Activated T-cell treated with anti-CD3 and anti-CD28 coated beads for 1 hour (primary cell): Measurements from ENCODE around the gene MIF.
"Not testable (repeated sequence)": the region's sequence is repeated elsewhere in the genome, so short reads cannot be mapped to it uniquely, and the experiment has no call there.

ENCODE experiments used
- DNase-seq: peaks from one replicate; pipeline ENCODE4 v3.0.0-alpha.2; 2020; ENCODE audit warnings: low read depth

Gene MIF

GRCh38 chr22:23893945-23894709 is at the start of gene MIF:
TSS of gene MIF (plus strand) at chr22:23894383. CDS start at chr22:23894475, 92 bp downstream.
- DNase-seq = peak; percentile 90

- no peak for DNase-seq
Measured at GRCh38 chr22:23844739-23845202, 49.4 kb upstream of the MIF start.

DNA sequence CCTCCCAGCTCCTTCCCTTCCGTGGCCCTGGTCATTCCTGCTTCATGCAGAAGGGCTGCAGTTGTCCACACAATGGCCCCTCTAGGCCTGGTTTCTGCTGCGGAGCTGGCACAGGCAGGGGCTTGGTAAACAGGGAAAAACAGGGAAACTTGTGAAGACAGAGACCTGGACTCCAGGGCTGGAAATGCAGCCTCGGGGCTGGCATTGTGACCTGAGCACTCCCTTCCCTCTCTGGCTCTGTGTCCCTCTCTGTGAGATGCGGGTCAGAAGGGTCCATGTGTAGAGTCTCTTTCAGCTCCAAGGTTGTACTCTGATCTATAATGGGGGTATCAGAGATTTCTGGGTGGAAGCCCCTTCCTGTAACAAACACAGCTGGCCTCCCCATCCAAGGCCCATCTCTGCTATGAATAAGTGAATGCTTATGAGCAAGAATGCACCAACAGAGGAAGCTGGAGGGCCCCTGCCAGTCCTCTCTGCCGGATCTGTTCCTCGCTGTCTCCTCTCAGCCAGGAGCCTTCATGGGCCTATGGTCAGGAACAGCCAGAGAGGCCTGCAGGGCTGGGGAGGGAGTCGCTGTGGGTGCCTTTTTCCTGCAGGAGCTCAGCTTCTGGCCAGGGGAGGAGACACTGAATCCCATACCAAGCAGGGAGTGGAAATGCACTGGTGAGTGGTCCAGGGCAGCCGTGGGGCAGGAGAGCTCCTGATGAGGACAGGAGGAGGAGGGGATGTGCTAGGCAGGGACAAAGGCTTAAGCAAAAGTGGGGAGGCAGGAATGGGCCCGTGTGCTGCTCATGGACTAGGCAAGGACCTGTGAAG is 48.7 kb upstream of the MIF start:
- no peak for DNase-seq

DNA sequence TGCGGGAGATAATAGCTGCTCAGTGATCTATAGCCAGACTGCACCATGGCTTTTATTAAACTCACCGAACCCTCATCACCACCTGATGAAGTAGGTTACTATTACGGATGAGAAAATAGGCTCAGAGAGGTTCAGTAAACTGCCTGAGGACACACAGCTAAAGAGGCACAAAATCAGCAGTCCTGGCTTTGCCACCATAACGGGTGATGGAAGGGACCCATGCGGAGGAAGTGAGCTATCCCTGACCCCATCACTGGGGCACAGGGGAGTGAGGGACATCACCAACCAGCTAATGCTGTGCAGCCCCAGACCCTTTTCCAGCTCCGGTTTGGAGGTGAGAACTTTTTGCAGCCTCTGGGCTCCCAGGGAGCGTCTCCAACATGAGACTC is 48.1 kb upstream of the MIF start:
- no peak for DNase-seq

- no peak for DNase-seq
Measured at GRCh38 chr22:23847310-23847920, 46.8 kb upstream of the MIF start.

DNA sequence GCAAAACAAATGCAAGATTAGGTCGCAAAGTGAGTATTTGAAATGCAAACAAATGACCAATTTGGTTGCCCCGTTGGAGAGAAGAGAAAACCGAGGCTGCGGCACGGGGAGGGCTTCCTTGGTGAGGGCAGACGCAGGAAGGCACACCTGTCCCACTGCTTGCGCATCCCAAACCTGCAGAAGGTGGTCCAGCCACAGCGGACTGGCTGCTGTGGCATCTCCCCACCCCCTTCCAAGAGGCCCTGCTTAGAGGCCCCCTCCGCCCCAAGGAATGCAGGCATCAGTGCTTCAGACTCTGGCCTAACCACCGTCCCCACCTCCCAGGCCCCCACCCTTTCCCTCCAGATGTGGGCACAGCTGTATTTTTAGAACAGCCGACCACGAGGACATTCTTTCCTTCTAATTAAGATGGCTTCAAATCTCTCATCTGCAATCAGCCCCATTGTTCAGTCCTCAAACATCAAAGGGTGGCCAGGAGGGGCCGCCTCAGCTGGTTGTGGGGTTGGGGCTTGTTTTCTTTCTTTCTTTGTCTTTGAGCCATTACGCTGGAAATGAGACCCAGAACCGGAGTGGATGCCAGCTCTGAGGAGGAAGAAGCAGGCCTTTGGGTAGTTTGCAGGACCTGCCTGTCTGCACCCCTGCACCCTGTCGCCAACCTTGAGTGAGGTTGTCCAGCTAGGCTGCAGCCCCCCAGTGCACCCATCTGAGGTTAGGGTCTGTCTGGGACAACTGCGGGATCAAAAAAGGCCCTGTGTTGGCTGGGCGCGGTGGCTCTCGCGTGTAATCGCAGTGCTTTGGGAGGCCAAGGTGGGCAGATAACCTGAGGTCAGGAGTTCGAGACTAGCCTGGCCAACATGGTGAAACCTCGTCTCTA is 46.0 kb upstream of the MIF start:
- DNase-seq = no peak

DNA sequence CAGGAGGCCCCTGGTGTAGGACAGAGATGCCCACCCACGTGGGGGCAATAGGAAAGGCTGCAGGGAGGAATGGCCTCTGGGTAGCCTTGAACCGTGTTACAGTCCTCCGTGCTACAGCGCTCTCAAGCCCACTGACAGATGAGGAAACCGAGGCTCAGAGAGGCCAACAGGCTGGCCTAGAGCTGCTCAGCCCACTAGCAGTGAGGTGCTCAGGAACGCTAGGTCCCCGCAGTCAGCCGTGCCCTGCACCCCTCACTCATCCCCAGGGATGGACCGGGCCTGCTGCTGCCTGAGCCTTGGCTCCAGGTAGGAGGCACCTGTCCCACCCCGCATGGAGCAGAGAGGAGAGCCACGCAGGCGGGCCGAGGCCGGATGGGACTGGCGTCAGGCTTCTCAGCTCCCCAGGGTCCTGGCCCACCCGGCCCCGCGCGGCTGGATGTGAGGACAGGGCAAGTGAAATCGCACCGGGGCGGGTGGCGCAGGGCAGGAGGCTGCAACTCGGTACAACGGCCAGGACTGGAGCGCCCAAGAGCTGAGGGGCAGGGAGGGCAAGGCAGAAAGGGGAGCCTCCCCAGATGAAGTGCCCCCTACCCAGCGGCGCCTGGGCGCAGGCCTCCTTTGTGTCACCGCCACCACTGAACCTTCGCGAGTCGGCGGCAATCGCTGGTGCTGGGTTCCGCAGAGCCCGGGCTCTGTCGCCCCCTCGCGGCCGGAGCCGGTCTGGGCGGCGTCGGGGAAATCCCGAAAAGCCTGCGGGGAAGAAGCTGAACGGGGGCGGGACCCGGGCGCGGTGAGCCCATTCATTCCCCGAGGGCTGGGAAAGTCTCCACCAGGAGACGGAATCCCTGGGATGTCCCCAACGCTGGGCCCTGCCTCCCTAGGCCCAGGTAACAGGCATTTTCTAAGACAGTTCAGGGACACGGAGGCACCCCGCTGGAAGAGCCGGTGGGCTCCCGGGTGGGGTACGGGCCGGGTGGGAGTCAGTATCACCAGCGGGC is 44.9 kb upstream of the MIF start:
- DNase-seq = peak; percentile 81

- DNase-seq = no peak
Measured at GRCh38 chr22:23850136-23850611, 44.0 kb upstream of the MIF start.

DNA sequence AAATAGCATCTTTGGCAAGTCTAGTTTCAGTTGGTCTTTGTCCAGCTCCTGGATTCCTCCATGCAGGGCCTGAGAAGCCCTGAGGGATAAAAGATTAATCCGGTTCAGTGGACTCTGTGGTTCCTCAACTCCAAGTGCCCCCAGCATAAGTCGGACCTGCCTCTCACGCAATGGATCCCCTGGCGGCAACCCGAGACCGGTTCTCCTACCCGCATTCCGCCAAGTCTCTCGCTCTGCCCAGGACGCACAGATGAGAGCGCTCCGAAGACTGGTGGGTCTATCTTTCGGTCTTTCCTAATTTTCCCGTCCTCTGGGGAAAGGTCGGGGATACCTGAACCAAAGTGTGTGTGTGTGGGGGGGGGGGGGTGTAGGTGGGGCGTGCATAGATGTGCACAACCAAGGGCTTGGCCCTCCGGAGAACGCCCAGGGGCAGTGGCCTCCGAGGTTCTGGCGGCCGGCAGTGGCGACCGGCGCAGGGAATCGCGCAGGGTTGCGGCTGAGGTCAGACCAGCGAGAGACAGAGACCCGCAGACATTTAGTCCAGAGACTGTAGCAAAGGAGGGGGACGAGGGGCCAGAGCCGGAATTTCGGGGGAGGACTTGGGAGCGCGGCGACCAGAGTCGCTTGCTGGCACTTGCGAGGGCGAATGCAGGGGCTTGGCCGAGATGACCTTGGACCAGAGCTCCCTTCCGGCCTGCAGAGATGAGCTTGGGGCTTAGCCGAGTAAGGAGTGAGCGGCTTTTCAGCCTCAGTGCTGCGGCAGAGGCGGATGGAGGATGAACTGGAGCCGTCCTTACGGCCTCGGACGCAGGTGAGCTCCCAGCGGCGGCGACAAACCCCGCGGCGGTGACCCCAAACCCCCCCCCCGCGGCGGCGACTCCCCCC is 37.2 kb upstream of the MIF start:
- DNase-seq = no peak

- peak; percentile 88 for DNase-seq
Measured at GRCh38 chr22:23857606-23858483, 36.3 kb upstream of the MIF start, which contains the start of gene SLC2A11. TSS of gene SLC2A11 (plus strand) at chr22:23857875. CDS start at chr22:23858000, 125 bp downstream.

DNA sequence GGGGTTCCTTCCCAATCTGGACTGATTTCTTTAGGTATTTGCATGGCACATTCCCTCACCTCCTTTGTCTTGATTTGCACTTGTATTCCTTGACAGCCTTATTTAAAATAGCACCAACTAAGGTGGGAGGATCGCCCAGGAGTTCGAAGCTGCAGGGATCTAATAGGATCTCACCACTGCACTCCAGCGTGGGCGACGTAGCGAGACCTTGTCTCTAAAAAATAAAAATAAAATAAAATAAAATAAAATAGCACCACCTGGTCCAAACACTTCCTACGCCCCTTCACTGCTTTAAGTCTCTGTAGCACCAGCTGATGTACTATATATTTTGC is 35.7 kb upstream of the MIF start:
- DNase-seq = no peak

DNA sequence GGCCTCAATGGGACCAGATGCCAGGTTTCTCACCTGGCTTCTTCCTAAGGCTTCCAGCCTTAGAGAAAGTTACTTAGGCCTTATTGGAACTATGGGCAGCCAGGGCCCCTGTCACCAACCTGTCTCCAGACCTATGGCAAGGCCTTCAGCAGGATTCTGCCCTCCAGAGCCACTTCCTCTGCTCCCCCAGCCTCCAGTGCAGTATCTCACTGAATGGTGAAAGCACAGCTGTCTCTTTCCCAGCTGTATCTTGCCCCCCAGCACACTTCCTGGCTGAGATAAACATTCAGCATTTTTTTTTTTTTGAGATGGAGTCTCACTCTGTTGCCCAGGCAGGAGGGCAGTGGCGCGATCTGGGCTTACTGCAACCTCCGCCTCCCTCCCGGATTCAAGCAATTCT is 35.0 kb upstream of the MIF start:
- DNase-seq = no peak

DNA sequence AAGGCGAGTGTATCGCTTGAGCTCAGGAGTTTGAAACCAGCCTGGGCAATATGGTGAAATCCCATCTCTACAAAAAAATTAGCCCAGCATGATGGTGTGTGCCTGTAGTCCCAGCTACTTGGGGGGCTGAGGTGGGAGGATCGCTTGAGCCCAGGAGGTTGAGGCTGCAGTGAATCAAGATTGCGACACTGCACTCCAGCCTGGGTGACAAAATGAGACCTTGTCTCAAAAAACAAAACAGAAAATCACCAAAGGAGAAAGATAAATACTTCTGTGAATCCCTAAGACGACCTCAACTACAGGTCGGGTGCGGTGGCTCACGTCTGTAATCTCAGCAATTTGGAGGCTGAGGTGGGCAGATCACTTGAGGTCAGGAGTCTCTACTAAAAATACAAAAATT is 34.0 kb upstream of the MIF start:
- DNase-seq = not testable (repeated sequence)

- no peak for DNase-seq
Measured at GRCh38 chr22:23862103-23862502, 32.1 kb upstream of the MIF start.

DNA sequence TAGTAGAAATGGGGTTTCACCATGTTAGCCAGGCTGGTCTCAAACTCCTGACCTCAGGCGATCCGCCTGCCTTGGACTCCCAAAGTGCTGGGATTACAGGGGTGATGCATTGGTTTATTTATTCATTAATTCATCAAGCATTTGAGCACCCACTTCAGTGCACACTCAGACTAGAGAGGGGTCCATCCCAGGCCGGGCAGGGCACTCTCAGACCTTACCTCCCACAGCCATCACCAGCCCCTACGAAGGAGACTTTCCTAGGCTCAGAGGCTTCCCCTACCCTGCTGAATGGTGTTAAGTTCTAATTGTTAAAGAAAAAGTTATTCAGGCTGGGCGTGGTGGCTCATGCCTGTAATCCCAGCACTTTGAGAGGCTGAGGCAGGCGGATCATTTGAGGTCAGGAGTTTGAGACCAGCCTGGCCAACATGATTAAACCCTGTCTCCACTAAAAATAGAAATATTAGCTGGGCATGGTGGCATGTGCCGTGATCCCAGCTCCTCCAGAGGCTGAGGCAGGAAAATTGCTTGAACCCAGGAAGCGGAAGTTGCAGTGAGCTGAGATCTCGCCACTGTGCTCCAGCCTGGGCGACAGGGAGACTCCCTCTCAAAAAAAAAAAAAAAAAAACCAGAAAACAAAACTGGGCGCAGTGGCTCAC is 29.6 kb upstream of the MIF start:
- not testable (repeated sequence) for DNase-seq

- DNase-seq = no peak
Measured at GRCh38 chr22:23868580-23868979, 25.6 kb upstream of the MIF start.

GRCh38 chr22:23874871-23875270 is 19.3 kb upstream of the MIF start:
- DNase-seq = no peak

DNA sequence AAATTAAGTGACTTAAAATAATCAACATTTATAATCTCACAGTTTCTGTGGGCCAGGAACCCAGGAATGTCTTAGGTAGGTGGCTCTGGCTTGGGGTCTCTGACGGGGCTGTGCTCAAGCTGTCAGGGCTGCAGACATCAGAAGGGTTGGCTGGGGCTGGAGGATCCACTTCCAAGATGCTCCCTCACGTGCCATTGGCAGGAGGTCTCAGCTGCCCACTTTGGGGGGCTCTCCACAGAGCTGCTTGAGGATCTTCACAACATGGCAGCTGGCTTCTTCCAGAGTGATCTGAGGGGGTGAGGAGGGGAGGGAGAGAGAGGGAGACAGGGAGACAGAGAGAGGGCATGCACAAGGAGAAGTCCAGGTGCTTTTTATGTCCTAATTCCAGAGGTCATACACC is 18.4 kb upstream of the MIF start:
- no peak for DNase-seq
